HL-60 (cell line): ENCODE results near the gene POU5F1.
"Not testable (repeated sequence)": the region's sequence is repeated elsewhere in the genome, so short reads cannot be mapped to it uniquely, and the experiment has no call there.

Experiments used
- DNase-seq, 2 experiments: peaks; one replicate each; pipeline ENCODE4 v3.0.0-alpha.2; 2010 to 2020; ENCODE audit warnings: low read depth in 1 of 2, low spot score in 1 of 2
- H3K27ac ChIP-seq: fragments of 250-450 bp; sonication (Bioruptor Pico); replicated peaks from 2 replicates; pipeline ENCODE4 v1.5.1; 2020; ENCODE audit warnings: mild to moderate bottlenecking, moderate library complexity
- H3K27me3 ChIP-seq: fragments of 250-450 bp; sonication (Bioruptor Pico); 2 replicates; pipeline ENCODE4 v1.5.1; 2021; ENCODE audit warnings: mild to moderate bottlenecking, moderate library complexity; ENCODE audit not compliant: insufficient read depth, poor library complexity, severe bottlenecking
- H3K4me3 ChIP-seq: replicated peaks from 2 replicates; pipeline ENCODE4 v1.5.1; 2011; ENCODE audit warnings: mild to moderate bottlenecking, control low read depth, low read length; ENCODE audit not compliant: insufficient read depth
- CTCF ChIP-seq: IDR thresholded peaks from one replicate; pipeline ENCODE4 v1.5.1; 2011; ENCODE audit warnings: low read length, control low read depth, inconsistent platforms; ENCODE audit not compliant: insufficient read depth
- GABPA ChIP-seq: IDR thresholded peaks from 2 replicates; pipeline ENCODE4 v1.6.1; 2012; ENCODE audit warnings: low read depth
- POLR2AphosphoS5 ChIP-seq: IDR thresholded peaks from 2 replicates; pipeline ENCODE4 v1.6.1; 2012; ENCODE audit warnings: low read depth
- REST ChIP-seq: IDR thresholded peaks from 2 replicates; pipeline ENCODE4 v1.6.1; 2012; ENCODE audit warnings: low read depth; ENCODE audit not compliant: insufficient replicate concordance
- SPI1 ChIP-seq: IDR thresholded peaks from 2 replicates; pipeline ENCODE4 v1.6.1; 2012; ENCODE audit warnings: low read depth, mild to moderate bottlenecking, borderline replicate concordance

POU5F1 gene

GRCh38 chr6:31165986-31166385 lies 4.5 kb downstream of the POU5F1 start:
- H3K4me3 ChIP-seq: no peak overlapping the region
- no peak for TF ChIP-seq POLR2AphosphoS5
- no peak for TF ChIP-seq SPI1
- TF ChIP-seq GABPA: no peak
- no peak for TF ChIP-seq CTCF
- TF ChIP-seq REST: no peak
- no peak overlapping the region for H3K27ac ChIP-seq
- no peaks in the 10 kb centered on the region for H3K27me3 ChIP-seq
- DNase-seq: no peak

GRCh38 chr6:31165064-31165832 lies 5.2 kb downstream of the POU5F1 start:
- not testable (repeated sequence) for H3K27me3 ChIP-seq, H3K4me3 ChIP-seq, DNase-seq, H3K27ac ChIP-seq

DNA sequence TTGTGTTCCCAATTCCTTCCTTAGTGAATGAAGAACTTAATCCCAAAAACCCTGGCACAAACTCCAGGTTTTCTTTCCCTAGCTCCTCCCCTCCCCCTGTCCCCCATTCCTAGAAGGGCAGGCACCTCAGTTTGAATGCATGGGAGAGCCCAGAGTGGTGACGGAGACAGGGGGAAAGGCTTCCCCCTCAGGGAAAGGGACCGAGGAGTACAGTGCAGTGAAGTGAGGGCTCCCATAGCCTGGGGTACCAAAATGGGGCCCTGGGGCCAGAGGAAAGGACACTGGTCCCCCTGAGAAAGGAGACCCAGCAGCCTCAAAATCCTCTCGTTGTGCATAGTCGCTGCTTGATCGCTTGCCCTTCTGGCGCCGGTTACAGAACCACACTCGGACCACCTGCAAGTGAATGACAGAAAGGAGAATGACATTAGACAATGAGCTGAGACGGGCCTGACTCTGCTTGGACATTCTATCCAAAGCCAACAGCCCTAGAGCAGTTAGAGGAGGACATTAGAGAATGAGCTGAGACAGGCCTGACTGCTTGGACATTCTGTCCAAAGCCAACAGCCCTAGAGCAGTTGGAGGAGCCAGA lies 5.9 kb downstream of the POU5F1 start:
- H3K4me3 ChIP-seq, DNase-seq, H3K27ac ChIP-seq, H3K27me3 ChIP-seq: not testable (repeated sequence)

DNA sequence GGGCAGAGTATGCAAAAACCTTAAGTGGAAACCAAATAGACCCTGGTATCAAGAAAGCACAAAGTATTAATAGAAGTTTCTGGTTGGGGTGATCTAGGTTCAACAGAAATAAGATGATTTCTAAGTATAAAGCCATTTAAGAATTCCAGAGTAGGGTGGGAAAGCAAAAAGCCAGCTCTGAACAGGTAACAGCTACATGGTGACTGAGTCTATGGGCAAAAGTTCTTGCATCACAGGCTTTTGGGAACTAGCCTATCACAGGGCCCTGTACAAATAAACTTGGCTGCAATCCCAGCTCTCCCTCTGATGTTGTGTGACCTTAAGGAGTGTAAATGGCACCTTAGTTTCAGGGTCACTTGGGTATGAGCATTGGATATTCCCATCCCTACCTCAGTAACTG lies 6.6 kb downstream of the POU5F1 start:
- no peak overlapping the region for H3K4me3 ChIP-seq
- DNase-seq: peak in 1 of 2 experiments; percentile 25

More for the DNA sequence above, 6.6 kb downstream of the POU5F1 start:
- Histone ChIP-seq H3K27me3 (no peaks in the 10 kb centered on the region), H3K27ac (no peak overlapping the region)
- TF ChIP-seq POLR2AphosphoS5 (no peak), SPI1 (no peak), REST (no peak), GABPA (no peak), CTCF (no peak)
